Transverse colon (tissue), 4 donors: Measurements from ENCODE around the gene DGKG.

Source experiments
- CTCF ChIP-seq, 5 experiments: fragments of 200-600 bp in 3 of 5; fragments of 450-650 bp in 2 of 5; sonication (generic) in 3 of 5; IDR thresholded peaks; 1 replicate in 2 of 5; 2 replicates in 3 of 5; pipeline ENCODE4 v1.5.1; 2016 to 2017; ENCODE audit warnings: antibody characterized with exemption in 5 of 5, inconsistent platforms in 3 of 5, mild to moderate bottlenecking in 2 of 5, moderate library complexity in 1 of 5
- EP300 ChIP-seq: sonication (generic); formaldehyde crosslinking; IDR thresholded peaks from one replicate; pipeline ENCODE4 v1.6.1; 2017; ENCODE audit warnings: antibody characterized with exemption, low read depth
- POLR2A ChIP-seq: fragments of 450-650 bp; IDR thresholded peaks from one replicate; pipeline ENCODE4 v1.6.1; 2016; ENCODE audit warnings: antibody characterized with exemption, mild to moderate bottlenecking, moderate library complexity
- POLR2AphosphoS5 ChIP-seq, 3 donors: sonication (generic); formaldehyde crosslinking; IDR thresholded peaks; one replicate each; pipeline ENCODE4 v1.6.1; 2016; ENCODE audit warnings: antibody characterized with exemption in 3 of 3

DNA sequence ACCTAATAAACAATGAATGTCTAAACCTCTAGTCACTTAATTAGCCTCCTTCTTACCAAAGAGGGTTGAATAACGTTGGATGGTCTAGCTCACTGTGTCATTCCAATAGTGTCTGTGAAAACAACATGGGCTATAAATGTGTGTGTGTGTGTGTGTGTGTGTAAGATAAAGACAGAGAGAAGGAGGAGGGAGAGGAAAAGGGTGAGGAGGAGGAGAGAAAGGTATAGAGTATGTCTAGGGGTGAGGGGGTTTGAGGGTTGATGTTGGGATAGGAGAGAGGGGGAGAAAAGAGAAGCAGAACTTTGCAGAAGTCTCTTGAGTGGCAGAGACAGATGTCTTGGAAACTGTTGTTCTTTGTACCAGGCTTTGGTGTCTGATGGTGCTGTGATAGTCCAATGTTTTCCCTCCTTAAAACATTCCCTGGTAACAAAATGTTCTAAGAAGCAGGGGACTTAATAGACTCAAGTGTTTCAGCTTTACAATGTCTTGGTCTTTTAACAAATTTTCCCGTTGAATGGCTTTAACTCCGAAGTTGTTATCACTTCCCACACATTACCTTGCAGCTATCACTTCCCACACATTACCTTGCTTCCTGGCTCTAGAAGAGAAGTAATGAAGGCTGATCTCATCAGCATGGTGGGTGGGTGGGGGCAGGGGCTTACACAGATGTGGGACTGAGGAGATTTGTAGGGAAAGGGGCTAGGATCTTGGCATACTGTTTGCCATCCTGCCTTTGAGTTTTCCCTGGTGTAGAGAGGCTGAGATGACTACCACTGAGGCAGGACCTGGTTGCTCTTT is 195.3 kb downstream of the DGKG start:
- no peak for TF ChIP-seq POLR2AphosphoS5 (IDR thresholded peaks at IDR 0.05)
- no peak for TF ChIP-seq CTCF (IDR thresholded peaks at IDR 0.05)
- TF ChIP-seq POLR2A = no peak
- TF ChIP-seq EP300 = no peak
